DMS53 (cell line): ENCODE data around the gene OR1L4.
A peak's percentile ranks its signal among the peaks of the same experiment; 100 is the strongest.

ENCODE experiments used
- DNase-seq: peaks from one replicate; lab custom pipeline; 2025; lab: John Stamatoyannopoulos, UW

Gene OR1L4

DNA sequence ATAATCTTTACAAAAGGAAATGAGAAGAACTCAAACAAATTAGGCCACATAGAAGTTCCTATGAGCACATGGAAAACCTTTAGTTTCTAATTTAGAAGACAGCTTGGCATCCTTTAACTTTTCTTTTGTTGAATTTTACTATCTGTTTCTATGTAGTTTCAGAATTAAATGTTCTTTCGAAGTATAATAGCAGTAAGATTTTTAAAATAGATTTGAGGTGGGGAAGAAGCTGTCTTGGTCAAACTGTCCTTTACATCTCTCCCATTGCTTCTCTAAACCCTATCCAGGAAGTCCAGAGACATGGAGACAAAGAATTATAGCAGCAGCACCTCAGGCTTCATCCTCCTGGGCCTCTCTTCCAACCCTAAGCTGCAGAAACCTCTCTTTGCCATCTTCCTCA, at the start of gene OR1L4:
TSS of gene OR1L4 (plus strand) at position 301 of the 400 bp plus-strand sequence. CDS start at position 301, 0 bp downstream.
- no peak for DNase-seq

- peak; percentile 25 for DNase-seq
Measured at GRCh38 chr9:122684851-122685250, 38.9 kb upstream of the OR1L4 start.

DNA sequence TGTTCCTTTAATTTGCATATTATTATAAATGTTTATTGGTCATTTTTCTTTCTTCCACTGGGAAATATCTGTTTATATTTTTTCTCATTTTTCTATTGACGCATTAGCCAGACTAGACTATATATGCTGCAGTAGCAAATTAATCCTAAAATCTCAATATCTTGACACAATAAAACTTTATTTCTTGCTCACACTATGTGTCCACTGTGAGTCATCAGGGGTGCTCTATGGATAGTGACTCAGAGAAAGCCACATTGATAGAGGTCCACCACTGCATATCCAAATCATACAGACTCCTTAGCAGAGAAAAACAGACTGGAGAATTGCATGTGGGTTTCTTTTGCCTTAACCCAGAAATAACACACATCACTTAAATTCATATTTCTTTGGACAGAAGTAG, 28.1 kb upstream of the OR1L4 start:
- no peak for DNase-seq

DNA sequence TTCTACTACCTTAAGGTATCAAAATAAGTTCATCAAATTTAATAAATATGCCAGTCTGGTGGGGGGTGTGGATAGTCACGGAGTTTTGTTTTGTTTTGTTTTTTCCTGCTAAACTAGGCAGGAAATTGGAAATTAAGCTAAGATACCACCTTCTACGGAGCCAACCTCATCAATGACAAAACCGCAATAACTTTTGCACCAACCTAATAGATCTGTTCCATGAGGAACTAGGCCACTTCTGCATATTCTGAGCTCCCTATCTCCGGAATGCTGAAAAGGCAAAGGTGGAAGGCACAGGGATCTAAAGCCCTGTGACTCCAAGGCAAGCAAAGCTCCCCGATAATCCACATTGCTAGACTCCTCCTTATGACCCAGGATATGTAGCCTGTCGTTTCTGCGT, 5.8 kb upstream of the OR1L4 start:
- DNase-seq = no peak

DNA sequence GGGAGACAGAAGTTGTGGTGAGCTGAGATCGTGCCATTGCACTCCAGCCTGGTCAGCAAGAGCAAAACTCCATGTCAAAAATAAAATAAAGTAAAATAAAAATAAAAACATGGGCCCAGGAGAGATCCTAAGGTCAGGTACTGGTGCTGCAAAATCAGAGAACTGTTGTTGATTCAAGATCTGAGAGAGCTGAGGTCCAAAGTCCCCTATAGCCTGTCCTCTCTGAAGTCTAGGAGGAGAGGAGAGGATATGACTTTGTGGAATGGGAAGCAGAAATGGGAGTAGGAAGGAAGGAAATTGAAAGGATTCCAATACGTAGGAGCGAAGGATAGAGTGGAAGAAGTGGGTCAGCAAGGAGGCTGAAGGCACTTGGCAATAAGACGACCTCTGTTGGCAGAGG, 4.6 kb upstream of the OR1L4 start:
- DNase-seq = no peak

- DNase-seq = no peak
Measured at GRCh38 chr9:122742003-122742402, 18.2 kb downstream of the OR1L4 start, which contains the start of gene OR1L6. OR1L6 (plus strand) TSS chr9:122742303; CDS start chr9:122749848, 7,545 bp downstream.

DNA sequence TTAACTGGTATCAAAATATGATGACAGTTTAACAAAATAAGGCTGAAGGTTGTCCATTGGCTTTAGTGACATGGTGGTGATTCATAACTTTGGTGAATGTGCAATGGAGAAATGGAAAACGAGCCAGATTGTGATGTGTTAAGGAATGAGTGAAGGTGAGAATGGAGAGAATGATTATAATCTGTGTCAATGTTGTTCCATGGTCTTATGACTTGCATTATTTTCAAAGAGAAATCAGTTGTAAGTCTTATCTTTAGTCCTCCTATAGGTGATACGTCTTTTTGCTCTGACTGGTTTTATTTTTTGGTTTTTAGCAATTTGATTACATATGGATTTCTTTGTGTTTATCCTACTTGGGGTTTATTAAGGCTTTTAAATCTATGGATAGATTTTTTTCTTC, 31.0 kb downstream of the OR1L4 start:
- no peak for DNase-seq

DNA sequence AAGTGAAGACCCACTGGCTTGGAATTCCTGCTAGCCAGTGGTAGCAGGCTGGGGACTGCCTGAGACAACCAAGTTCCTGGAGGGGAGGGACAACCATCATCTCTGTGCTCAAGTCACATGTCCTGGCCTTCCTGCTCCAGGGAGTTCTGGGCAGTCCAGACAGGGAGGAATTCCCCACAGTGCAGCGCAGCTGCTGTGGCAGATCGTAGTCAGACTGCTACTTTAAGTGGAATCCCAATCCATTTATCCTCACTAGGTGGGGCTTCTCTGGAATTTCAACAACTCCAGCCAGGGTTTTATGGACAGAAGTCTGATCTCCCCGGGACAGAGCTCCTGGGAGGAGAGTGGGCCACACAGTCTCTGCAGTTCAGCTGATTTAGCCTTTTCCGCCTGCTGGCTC, 44.0 kb downstream of the OR1L4 start:
- no peak for DNase-seq
